NB4 (cell line): Measurements from ENCODE around the gene EXOC4.

Experiments
- CTCF ChIP-seq: IDR thresholded peaks from one replicate; pipeline ENCODE4 v1.5.1; 2012; ENCODE audit warnings: low read depth, low read length
- MYC ChIP-seq: IDR thresholded peaks from 2 replicates; pipeline ENCODE4 v1.6.1; 2011; ENCODE audit warnings: low read depth, low read length
- POLR2A ChIP-seq: IDR thresholded peaks from 2 replicates; pipeline ENCODE4 v1.6.1; 2011; ENCODE audit warnings: mild to moderate bottlenecking; ENCODE audit not compliant: insufficient read length; ENCODE audit errors: extremely low read depth

- TF ChIP-seq CTCF: no peak
- TF ChIP-seq POLR2A: no peak
- no peak for TF ChIP-seq MYC
Measured at GRCh38 chr7:133861876-133862275, 609.0 kb downstream of the EXOC4 start.
